Panc1 (cell line): ENCODE results near the gene PSMD7.
"Not testable (repeated sequence)": the region's sequence is repeated elsewhere in the genome, so short reads cannot be mapped to it uniquely, and the experiment has no call there.

Experiments used
- CTCF ChIP-seq: fragments of 450-650 bp; IDR thresholded peaks from 2 replicates; pipeline ENCODE4 v1.5.1; 2017; ENCODE audit warnings: mild to moderate bottlenecking
- POLR2AphosphoS5 ChIP-seq: IDR thresholded peaks from 2 replicates; pipeline ENCODE4 v1.6.1; 2012; ENCODE audit warnings: mild to moderate bottlenecking, low read depth, low read length, moderate library complexity
- REST ChIP-seq, 2 experiments: IDR thresholded peaks; 2 replicates each; pipeline ENCODE4 v1.6.1; 2011 to 2012; ENCODE audit warnings: low read depth in 2 of 2, control low read depth in 1 of 2, low read length in 1 of 2, mild to moderate bottlenecking in 1 of 2, moderate library complexity in 1 of 2; ENCODE audit not compliant: insufficient read depth in 1 of 2
- TCF7L2 ChIP-seq: IDR thresholded peaks from 2 replicates; pipeline ENCODE4 v1.6.1; 2011; ENCODE audit warnings: mild to moderate bottlenecking, low read depth, low read length, inconsistent platforms

GRCh38 chr16:74328346-74328745 is 31.7 kb downstream of the PSMD7 start:
- TF ChIP-seq CTCF; POLR2AphosphoS5; REST (IDR thresholded peaks at IDR 0.05; ENCODE audit: insufficient read depth in 1 of 2, low read depth in 2 of 2, low read length in 1 of 2); TCF7L2: not testable (repeated sequence)
